NCI-H1417 (cell line): ENCODE measurements around the gene CRISP2.
"Not testable (repeated sequence)": the region's sequence is repeated elsewhere in the genome, so short reads cannot be mapped to it uniquely, and the experiment has no call there.

Source experiments
- DNase-seq, 3 experiments: peaks; one replicate each; lab custom pipeline; 2025; lab: John Stamatoyannopoulos, UW

CRISP2 gene

GRCh38 chr6:49713346-49713745 lies at the start of gene CRISP2:
CRISP2 (minus strand) TSS chr6:49713543; CDS start chr6:49709196, 4,347 bp downstream.
- DNase-seq: peak; percentile 61 to 90 (median 78)

GRCh38 chr6:49744259-49744658 lies 30.9 kb upstream of the CRISP2 start, which contains the start of gene CRISP3:
CRISP3 (minus strand) TSS chr6:49744388; CDS start chr6:49744367, 21 bp downstream.
- peak in 1 of 3 experiments; percentile 7 for DNase-seq

GRCh38 chr6:49743429-49743828 lies 30.1 kb upstream of the CRISP2 start:
- no peak for DNase-seq

GRCh38 chr6:49739423-49739822 lies 26.1 kb upstream of the CRISP2 start:
- peak; percentile 54 to 90 (median 84) for DNase-seq

GRCh38 chr6:49736017-49736508 lies 22.7 kb upstream of the CRISP2 start:
- DNase-seq: no peak

- no peak for DNase-seq
These were observed 20.3 kb upstream of the CRISP2 start for GRCh38 chr6:49733680-49734079.

- DNase-seq: no peak
These were observed 19.4 kb upstream of the CRISP2 start for GRCh38 chr6:49732781-49733180.

GRCh38 chr6:49730251-49730650 lies 16.9 kb upstream of the CRISP2 start:
- no peak for DNase-seq

GRCh38 chr6:49723917-49724316 lies 10.6 kb upstream of the CRISP2 start:
- DNase-seq: not testable (repeated sequence)

- DNase-seq: no peak
These were observed 8.0 kb upstream of the CRISP2 start for GRCh38 chr6:49721297-49721696.

- DNase-seq: no peak
These were observed 7.0 kb upstream of the CRISP2 start for GRCh38 chr6:49720372-49720771.

GRCh38 chr6:49698478-49698877 lies 14.9 kb downstream of the CRISP2 start:
- no peak for DNase-seq

- DNase-seq: no peak
These were observed 19.8 kb downstream of the CRISP2 start for GRCh38 chr6:49693512-49693911.

GRCh38 chr6:49692534-49692933 lies 20.8 kb downstream of the CRISP2 start:
- DNase-seq: no peak

GRCh38 chr6:49676671-49677281 lies 36.6 kb downstream of the CRISP2 start:
- DNase-seq: no peak

- no peak for DNase-seq
These were observed 37.5 kb downstream of the CRISP2 start for GRCh38 chr6:49675816-49676215.

- DNase-seq: peak in 1 of 3 experiments; percentile 6
These were observed 45.2 kb downstream of the CRISP2 start for GRCh38 chr6:49668083-49668511.

- no peak for DNase-seq
These were observed 46.2 kb downstream of the CRISP2 start for GRCh38 chr6:49666930-49667757.

GRCh38 chr6:49666480-49666879 lies 46.9 kb downstream of the CRISP2 start:
- no peak for DNase-seq

- no peak for DNase-seq
These were observed 48.5 kb downstream of the CRISP2 start for GRCh38 chr6:49664817-49665216.

- not testable (repeated sequence) for DNase-seq
These were observed 49.3 kb downstream of the CRISP2 start for GRCh38 chr6:49664054-49664453.

GRCh38 chr6:49662892-49663261 lies 50.5 kb downstream of the CRISP2 start:
- no peak for DNase-seq
